ENCODE results near the gene HMGCR.
"Not testable (repeated sequence)": the region's sequence is repeated elsewhere in the genome, so short reads cannot be mapped to it uniquely, and the experiment has no call there.

The HMGCR gene
- long read RNA-seq, full-length matches to known transcripts: 125 of 152 reads
- long read RNA-seq, partial matches to known transcripts: 14 of 152 reads
- long read RNA-seq, other reads (novel, unspliced or antisense): 13 of 152 reads

GRCh38 chr5:75336615-75337336 lies at the start of gene HMGCR:
HMGCR (plus strand) TSS chr5:75337220; CDS start chr5:75342606, 5,386 bp downstream.
- DNase-seq (ENCODE audit: low read depth in 1 of 2, low spot score in 1 of 2): peak; percentile 79 to 96
- Histone ChIP-seq H3K4me3 (replicated peaks; ENCODE audit: insufficient read depth, low read length) (peak within 1 kb of the TSS; percentile 71), H3K27me3 (ENCODE audit: insufficient read depth, poor library complexity, severe bottlenecking) (no peaks in the 10 kb centered on the region), H3K27ac (replicated peaks) (peak within 1 kb of the TSS; percentile 71)
- TF ChIP-seq GABPA (IDR thresholded peaks at IDR 0.05; ENCODE audit: low read depth) (no peak), POLR2AphosphoS5 (IDR thresholded peaks at IDR 0.05; ENCODE audit: low read depth) (peak; percentile 44), SPI1 (IDR thresholded peaks at IDR 0.05; ENCODE audit: borderline replicate concordance, low read depth) (no peak), CTCF (IDR thresholded peaks at IDR 0.05; ENCODE audit: insufficient read depth, low read length) (peak; percentile 1)

DNA sequence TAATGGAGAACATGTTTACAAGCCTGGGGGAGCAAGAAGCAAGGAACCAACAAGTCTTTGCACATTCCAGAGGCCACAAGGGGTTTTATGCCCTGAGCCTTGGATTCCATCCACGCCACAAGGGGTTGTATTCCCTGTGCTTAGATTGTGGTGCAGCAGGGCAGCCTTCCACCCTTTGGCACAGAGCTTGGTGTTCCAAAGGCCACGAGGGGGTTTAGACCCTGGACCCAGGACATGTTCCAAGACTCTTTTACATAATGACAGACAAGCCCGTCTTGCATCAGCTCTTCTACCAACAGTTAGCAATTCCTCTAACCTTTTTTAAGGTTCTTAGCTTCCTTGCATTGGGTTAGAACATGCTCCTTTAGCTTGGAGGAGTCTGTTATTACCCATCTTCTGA lies 45.2 kb upstream of the HMGCR start:
- H3K27me3 ChIP-seq (ENCODE audit: insufficient read depth, poor library complexity, severe bottlenecking); H3K27ac ChIP-seq (replicated peaks); DNase-seq (ENCODE audit: low read depth in 1 of 2, low spot score in 1 of 2); H3K4me3 ChIP-seq (replicated peaks; ENCODE audit: insufficient read depth, low read length): not testable (repeated sequence)

DNA sequence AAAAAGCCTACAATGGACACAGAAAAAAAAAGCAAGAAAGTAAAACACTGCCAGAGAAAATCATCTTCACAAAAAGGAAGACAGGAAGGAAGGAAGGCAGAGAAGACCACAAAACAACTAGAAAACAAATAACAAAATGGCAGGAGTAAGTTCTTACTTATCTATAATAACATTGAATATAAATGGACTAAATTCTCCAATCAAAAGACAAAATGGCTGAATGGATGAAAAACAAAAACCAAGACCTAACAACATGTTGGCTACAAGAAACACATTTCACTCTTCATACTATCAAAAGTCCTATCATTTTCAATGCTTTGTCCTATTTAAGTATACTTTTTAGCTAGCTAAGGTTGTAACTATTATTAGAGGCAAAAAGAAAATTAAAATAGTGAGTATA lies 36.9 kb upstream of the HMGCR start:
- TF ChIP-seq GABPA (IDR thresholded peaks at IDR 0.05; ENCODE audit: low read depth): no peak
- no peak for TF ChIP-seq CTCF (IDR thresholded peaks at IDR 0.05; ENCODE audit: insufficient read depth, low read length)
- no peak for TF ChIP-seq REST (IDR thresholded peaks at IDR 0.05; ENCODE audit: insufficient replicate concordance, low read depth)
- no peak for TF ChIP-seq POLR2AphosphoS5 (IDR thresholded peaks at IDR 0.05; ENCODE audit: low read depth)
- TF ChIP-seq SPI1 (IDR thresholded peaks at IDR 0.05; ENCODE audit: borderline replicate concordance, low read depth): no peak
- DNase-seq (ENCODE audit: low read depth in 1 of 2, low spot score in 1 of 2): no peak
- Histone ChIP-seq H3K27me3 (ENCODE audit: insufficient read depth, poor library complexity, severe bottlenecking) (no peaks in the 10 kb centered on the region), H3K4me3 (replicated peaks; ENCODE audit: insufficient read depth, low read length) (no peak overlapping the region), H3K27ac (replicated peaks) (no peak overlapping the region)

DNA sequence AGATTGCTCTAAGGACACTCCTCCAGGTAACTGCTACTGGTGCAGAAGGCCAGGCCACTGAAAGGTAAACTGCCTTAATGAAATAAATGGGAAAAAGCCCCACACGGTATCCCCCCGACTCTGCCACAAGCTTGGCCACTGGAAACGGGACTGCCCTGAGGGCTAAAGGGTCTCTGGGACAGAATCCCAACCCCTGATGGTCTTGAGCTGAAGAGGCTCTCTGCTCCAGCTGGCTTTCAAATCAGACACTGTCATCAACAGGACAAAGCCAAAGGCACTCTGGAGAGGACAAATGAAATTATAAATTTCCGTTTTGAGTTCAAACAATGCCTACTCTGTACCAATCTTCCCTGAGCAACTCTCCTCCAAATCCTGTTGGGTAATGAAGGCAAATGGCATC lies 33.6 kb upstream of the HMGCR start:
- TF ChIP-seq POLR2AphosphoS5 (IDR thresholded peaks at IDR 0.05; ENCODE audit: low read depth) (no peak), GABPA (IDR thresholded peaks at IDR 0.05; ENCODE audit: low read depth) (no peak), CTCF (IDR thresholded peaks at IDR 0.05; ENCODE audit: insufficient read depth, low read length) (no peak), REST (IDR thresholded peaks at IDR 0.05; ENCODE audit: insufficient replicate concordance, low read depth) (no peak), SPI1 (IDR thresholded peaks at IDR 0.05; ENCODE audit: borderline replicate concordance, low read depth) (no peak)

DNA sequence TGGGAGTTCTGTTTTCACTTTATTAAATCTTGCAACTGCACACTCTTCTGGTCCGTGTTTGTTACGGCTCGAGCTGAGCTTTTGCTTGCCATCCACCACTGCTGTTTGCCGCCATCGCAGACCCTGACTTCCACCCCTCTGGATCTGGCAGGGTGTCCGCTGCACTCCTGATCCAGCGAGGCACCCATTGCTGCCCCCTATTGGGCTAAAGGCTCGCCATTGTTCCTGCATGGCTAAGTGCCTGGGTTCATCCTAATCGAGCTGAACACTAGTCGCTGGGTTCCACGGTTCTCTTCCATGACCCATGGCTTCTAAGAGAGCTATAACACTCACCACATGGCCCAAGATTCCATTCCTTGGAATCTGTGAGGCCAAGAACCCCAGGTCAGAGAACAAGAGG lies 32.5 kb upstream of the HMGCR start:
- not testable (repeated sequence) for DNase-seq (ENCODE audit: low read depth in 1 of 2, low spot score in 1 of 2); H3K27ac ChIP-seq (replicated peaks); H3K27me3 ChIP-seq (ENCODE audit: insufficient read depth, poor library complexity, severe bottlenecking); H3K4me3 ChIP-seq (replicated peaks; ENCODE audit: insufficient read depth, low read length)

More for the DNA sequence above, 33.6 kb upstream of the HMGCR start:
- no peaks in the 10 kb centered on the region for H3K27me3 ChIP-seq (ENCODE audit: insufficient read depth, poor library complexity, severe bottlenecking)
- H3K27ac ChIP-seq (replicated peaks): no peak overlapping the region
- DNase-seq (ENCODE audit: low read depth in 1 of 2, low spot score in 1 of 2): no peak
- no peak overlapping the region for H3K4me3 ChIP-seq (replicated peaks; ENCODE audit: insufficient read depth, low read length)
